Measurements from ENCODE around the gene SLC9A3.
"Not testable (repeated sequence)": the region's sequence is repeated elsewhere in the genome, so short reads cannot be mapped to it uniquely, and the experiment has no call there.

The SLC9A3 gene

DNA sequence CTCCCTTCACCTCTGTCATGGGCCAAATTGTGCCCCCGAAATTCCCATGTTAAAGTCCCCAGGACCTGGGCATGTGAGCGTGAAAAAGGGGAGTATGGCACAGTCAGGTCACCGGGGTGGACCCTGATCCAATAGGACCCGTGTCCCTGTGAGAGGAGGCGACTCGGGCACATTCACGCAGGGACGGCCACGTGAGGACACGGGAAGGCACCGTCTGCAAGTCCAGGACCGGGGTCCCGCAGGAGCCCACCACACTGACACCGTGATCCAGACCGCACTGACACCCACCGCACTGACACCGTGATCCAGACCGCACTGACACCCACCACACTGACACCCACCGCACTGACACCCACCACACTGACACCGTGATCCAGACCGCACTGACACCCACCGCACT is 37.7 kb downstream of the SLC9A3 start:
- DNase-seq: not testable (repeated sequence)

DNA sequence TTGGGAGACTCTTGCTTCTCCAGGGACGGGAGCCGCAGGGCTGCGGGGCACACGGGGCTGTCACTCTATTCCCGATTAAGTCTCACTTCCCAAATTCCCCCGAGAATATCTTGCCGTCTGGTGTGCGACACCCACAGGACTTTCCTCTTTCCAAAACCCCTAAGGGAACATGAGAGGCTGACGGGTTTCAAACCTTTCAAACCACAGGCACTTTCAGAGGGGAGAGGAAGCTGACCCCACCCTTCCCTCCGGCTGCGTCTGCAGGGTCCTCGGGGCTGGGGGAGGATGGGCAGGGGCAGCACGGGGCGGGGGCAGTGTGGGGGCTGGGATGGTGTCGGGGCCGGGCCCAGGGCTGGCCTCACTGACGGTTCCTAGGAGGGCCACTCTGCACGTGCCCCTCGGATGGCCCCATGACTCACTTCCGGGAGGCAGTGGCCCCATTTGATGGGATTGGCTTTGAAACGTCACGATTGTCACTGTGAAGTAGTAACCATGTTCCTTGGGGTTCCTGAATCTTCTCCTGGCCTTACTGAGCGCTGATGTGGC is 38.2 kb downstream of the SLC9A3 start:
- DNase-seq: peak; percentile 40

DNA sequence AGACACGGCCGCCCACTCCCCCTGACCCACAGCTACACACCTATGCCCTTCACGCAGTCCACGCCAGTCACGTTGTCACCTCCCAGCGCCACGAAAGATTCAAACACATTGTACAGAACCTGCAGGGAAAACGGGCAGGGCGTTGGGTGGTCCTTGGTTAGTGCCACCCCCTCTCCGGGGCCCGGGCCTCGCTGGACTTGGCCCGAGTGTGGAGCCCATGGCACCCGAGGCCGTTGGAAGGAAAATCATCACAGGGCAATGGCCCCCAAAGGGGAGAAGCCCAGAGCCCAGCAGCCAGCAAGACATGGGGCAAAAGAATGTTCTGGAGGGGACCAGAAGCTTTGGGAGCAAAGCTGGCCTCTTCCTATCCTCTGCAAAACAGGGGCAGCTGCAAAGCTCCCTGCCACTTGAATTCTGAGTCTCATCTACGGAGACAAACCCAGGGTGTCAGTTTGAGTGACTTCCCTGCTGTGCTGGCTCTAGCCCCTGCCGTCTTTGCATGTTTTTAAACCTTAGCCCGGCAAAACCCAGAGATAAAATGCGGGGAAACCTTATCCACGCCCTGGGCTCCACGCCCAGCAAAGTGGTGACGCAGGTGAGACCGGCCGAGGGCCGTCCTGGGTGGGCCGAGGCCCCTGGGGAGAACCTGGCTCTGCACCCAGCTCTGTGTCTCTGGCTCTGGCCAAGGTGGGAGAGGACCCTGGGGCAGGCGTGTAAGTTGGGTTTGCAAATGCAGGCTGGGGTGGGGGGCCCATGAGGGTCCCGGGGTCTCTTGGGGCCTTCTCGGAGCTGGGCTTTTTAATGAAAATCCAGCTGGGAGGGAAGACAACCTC is 38.9 kb downstream of the SLC9A3 start:
- DNase-seq: no peak

- DNase-seq: no peak
Observed at GRCh38 chr5:484556-484955, 39.7 kb downstream of the SLC9A3 start.

DNA sequence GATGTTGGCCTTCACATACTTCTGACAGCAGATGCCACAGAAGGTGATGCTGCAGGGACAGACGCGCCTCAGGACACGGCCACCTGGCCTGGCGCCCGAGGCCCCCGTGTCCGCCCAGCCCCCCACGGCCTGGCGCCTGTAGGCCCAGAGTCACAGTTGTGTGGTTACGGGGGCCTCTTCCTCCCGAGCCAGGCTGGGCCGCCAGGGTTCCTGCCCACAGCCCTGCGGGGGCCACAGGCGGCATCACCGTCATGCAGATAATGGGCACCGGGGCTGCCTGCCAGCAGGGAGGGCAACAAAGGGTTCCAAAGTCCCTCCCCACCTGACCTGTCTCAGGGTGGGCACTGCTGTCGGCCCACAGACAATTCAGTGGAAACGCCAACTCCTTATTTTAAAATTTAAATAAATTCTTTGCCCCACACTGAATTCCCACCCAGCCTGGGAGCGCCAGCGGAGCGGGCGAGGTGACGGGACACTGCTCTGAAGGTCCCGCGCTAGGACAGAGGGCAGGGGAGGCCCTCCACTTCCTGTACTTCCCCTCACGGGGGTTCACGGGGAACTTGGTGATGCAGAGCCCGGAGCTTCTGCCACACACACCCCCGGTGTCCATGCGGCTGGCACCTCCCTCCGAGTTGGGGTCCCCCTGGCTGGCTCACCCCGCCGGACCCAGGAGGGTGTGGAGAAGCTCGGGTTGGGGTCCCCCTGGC is 40.7 kb downstream of the SLC9A3 start:
- no peak for DNase-seq

DNA sequence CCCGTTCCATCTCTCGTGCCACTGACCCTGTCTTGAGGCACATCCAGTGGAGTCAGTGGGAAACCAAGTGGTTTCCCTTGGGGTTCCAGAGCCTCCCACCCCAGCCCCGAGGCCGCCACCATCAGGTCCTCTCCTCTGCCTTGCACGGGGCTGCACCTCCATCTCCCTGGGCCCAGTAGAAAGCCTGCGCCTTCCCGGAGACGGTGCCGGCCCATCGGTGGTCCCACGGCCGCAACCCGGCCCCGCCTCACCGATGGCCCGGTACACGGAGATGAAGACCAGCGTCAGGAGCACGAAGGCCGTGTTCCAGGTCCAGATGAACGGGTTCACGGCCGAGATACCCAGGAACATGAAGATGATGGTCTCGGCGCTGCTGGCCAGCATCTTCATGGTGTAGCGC is 41.2 kb downstream of the SLC9A3 start:
- no peak for DNase-seq

DNA sequence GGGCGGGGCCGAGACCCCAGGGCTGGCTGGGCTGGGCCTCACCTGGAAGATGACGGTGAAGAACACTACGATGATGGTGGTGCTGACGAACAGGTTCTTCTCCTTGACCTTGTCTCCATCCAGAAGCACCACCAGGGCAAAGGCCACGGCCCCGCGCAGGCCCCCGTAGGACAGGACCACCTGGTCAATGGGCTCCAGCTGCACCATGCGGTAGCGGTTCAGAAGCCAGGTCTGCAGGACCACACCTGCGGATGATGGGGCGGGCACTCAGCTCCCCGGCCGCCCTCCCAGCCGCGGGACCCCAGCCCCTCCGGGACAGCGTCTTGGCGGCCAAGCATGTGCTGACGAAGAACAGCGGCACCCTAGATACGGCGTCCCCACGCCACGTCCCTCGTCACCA is 41.7 kb downstream of the SLC9A3 start:
- DNase-seq: no peak

GRCh38 chr5:482021-482420 is 42.2 kb downstream of the SLC9A3 start:
- DNase-seq: no peak

- DNase-seq: peak; percentile 46
Observed at GRCh38 chr5:481347-481746, 42.9 kb downstream of the SLC9A3 start.

DNA sequence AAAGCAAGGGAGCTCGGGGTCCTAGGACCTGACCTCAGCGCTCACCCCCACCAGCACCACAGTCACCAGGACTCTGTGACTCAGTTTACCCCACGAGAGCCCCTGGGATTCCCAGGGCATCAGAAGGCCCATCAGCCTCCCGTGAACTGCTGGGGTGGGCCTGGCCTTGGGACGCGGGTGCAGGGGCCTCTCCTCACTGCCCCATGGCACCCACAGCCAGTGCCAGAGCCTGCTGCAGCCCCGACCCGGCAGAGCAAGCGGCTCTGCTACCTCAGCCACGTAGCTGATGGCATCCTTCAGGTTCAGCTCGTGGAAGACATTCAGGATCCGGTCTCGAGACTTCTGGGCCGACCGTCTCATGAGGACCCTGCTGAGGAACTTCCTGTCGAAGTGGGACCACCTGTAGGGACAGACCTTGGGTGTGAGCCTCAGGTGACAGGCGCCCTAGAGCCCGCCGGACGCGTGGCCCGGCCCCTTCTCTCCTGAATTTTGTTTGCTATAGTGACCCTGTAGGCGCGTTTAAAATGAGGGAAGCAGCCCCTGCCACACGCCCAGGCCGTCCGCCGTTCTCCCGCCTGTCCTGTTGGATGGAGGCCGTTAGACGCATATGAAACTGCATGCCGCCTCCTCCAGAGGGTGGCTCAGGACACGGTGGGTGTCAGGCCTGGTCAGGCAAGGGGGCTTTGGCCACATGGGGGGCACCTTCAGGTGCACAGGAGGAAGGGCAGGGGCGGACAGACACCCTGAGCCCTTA is 44.5 kb downstream of the SLC9A3 start:
- no peak for DNase-seq

DNA sequence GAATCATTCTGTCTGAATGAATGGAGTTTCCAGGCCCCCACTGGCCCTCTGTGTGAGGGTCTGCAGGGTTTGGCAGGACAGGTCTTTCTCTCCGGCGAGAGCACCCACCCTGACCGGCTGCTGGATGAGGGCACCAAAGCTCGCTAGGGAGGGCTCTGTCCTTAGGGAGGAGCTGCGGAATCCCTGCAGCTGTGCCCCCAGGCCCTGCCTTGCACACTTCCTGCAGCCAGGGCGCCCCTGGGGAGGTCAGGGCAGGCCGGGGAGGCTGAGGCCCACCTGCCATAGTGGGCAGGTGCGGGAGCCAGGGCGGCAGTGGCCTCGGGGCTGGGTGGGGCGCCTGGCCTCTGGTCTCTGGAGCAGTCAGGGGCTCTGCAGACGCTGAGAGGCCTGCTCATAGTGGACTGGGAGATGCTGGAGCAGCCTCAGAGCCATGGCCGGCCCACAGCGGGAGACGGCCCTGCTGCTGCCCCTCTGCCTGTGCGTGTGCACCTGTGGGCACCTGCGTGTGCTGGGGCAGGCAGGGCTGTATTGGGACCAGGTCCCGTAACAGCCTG is 45.2 kb downstream of the SLC9A3 start:
- no peak for DNase-seq

GRCh38 chr5:478369-478981 is 45.8 kb downstream of the SLC9A3 start:
- DNase-seq: no peak

DNA sequence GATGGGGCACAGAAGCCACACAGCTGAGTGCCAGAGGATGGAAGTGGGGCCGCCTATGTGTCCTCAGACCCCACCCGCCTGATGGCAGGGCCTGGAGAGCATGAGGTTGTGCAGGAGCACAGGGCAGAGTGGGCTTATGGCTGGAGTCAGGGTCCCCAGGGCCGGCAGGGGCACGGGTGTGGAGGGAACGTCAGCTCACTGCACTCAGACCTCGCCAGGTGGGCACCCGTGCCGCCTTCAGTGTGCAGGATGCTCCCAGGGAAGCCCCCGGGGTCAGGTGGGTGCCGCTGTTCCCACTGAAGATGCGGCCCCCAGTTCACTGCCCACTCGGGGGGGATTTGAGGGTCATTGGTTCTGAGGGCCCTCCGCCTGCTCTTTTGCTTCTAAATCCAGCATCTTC is 46.4 kb downstream of the SLC9A3 start:
- DNase-seq: no peak

GRCh38 chr5:477247-477646 is 47.0 kb downstream of the SLC9A3 start:
- DNase-seq: no peak

GRCh38 chr5:476814-477175 is 47.5 kb downstream of the SLC9A3 start:
- DNase-seq: no peak

- DNase-seq: no peak
Observed at GRCh38 chr5:476102-476813, 48.0 kb downstream of the SLC9A3 start.

GRCh38 chr5:475704-476101 is 48.5 kb downstream of the SLC9A3 start:
- no peak for DNase-seq

GRCh38 chr5:474840-475661 is 49.2 kb downstream of the SLC9A3 start:
- peak; percentile 50 for DNase-seq

GRCh38 chr5:474232-474839 is 49.9 kb downstream of the SLC9A3 start:
- DNase-seq: not testable (repeated sequence)

GRCh38 chr5:473551-474192 is 50.6 kb downstream of the SLC9A3 start:
- peak; percentile 74 for DNase-seq

Measured in DMS53 (cell line).